HFFc6 (cell line): Measurements from ENCODE around the gene MMP20. TPM values are rescaled to one million over a fixed set of nuclear protein-coding genes. Genes with fewer than 3 reads are reported as not detected.

Experiments
- DNase-seq: peaks from one replicate; pipeline ENCODE4 v3.0.0-alpha.2; 2018
- H3K27ac Mint-ChIP-seq: 2 replicates; pipeline ENCODE4 v1.8.0; 2020; ENCODE audit warnings: mild to moderate bottlenecking, mixed read lengths
- H3K27me3 Mint-ChIP-seq: 2 replicates; pipeline ENCODE4 v1.8.0; 2021; ENCODE audit warnings: mild to moderate bottlenecking, moderate library complexity, mixed read lengths; ENCODE audit not compliant: insufficient read depth
- H3K36me3 Mint-ChIP-seq: 2 replicates; pipeline ENCODE4 v1.8.0; 2021; ENCODE audit warnings: low read depth, mixed read lengths
- H3K4me1 Mint-ChIP-seq: 2 replicates; pipeline ENCODE4 v1.8.0; 2020; ENCODE audit warnings: low read depth, mixed read lengths
- H3K4me3 Mint-ChIP-seq: 2 replicates; pipeline ENCODE4 v1.8.0; 2020; ENCODE audit warnings: mild to moderate bottlenecking, moderate library complexity, mixed read lengths
- H3K9me3 Mint-ChIP-seq: 2 replicates; pipeline ENCODE4 v1.8.0; 2020; ENCODE audit warnings: mild to moderate bottlenecking, mixed read lengths
- total RNA-seq, 6 experiments: library from RNA; stranded (reverse); fragmentation: NEBNext Ultra II Directional; extraction: Animal tissue kit (Norgen Biotek cat#: 25700); gene quantifications; 2 replicates in 1 of 6; 3 replicates in 5 of 6; pipeline ENCODE4 v1.2.3, GENCODE V29; 2021
- TF ChIP-seq, protein P1 (sequence below): fragments of 200-600 bp; sonication (generic); IDR thresholded peaks from 2 replicates; pipeline ENCODE4 v1.5.0; 2021; ENCODE audit warnings: antibody characterized with exemption, mild to moderate bottlenecking

Gene MMP20
- total RNA-seq, 6 experiments from 2014 or later, result not detected

DNA sequence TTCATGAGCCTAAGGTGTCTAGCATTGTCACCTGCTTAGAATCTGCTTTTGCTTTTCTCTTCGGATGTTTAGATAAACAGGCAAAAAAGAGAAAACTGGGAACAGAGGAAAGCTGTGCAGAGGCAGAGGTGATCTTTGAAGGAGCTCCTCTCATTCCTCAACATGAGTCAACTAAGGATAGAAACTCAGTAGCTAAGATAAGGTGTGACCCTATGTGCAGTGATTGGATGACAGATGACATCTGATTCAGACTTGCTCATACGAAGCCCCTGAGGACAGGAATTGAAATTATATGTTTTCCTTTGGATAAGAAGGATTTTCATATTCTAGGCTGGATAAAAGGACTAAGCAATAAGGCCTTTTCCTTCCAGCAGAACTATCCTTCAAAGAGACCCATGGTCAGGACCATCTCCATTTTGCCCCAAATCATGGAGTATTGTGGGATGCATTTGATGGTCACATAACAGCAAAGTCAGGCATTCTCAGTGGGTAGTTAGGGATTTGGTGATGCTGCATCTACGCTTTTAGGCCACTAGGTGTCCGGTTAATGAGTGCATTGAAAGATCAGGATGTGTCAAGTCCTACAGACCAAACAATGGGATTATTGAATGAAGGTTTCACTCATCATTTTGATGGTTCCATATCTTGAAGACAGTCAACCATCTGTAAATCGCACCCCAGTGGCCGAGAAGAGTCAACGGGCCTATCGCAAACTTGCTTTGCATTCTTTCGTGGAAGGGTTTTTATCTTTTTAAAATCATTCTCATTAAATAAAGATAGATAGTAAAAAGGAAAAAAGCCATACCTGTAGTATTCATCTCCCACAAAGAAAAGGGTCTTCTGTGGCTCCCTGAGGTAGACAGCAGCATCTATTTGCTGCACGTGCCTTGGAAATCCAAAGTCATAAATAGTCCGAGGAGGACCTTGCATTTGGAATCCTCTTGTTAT, 32.2 kb downstream of the MMP20 start:
- no peaks in the 10 kb centered on the region for H3K9me3 Mint-ChIP-seq
- no peak overlapping the region for H3K27ac Mint-ChIP-seq
- no peak overlapping the region for H3K4me3 Mint-ChIP-seq
- H3K36me3 Mint-ChIP-seq, result no peaks in the 10 kb centered on the region
- H3K27me3 Mint-ChIP-seq, result no peaks in the 10 kb centered on the region; the same call in none of the 2 replicates
- no peak for DNase-seq
- TF ChIP-seq, protein P1, sequence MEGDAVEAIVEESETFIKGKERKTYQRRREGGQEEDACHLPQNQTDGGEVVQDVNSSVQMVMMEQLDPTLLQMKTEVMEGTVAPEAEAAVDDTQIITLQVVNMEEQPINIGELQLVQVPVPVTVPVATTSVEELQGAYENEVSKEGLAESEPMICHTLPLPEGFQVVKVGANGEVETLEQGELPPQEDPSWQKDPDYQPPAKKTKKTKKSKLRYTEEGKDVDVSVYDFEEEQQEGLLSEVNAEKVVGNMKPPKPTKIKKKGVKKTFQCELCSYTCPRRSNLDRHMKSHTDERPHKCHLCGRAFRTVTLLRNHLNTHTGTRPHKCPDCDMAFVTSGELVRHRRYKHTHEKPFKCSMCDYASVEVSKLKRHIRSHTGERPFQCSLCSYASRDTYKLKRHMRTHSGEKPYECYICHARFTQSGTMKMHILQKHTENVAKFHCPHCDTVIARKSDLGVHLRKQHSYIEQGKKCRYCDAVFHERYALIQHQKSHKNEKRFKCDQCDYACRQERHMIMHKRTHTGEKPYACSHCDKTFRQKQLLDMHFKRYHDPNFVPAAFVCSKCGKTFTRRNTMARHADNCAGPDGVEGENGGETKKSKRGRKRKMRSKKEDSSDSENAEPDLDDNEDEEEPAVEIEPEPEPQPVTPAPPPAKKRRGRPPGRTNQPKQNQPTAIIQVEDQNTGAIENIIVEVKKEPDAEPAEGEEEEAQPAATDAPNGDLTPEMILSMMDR, result peak; percentile 80
- H3K4me1 Mint-ChIP-seq, result peaks cover 8% of the 10 kb centered on the region

- TF ChIP-seq, protein P1, result no peak
- H3K36me3 Mint-ChIP-seq, result no peaks in the 10 kb centered on the region
- H3K4me3 Mint-ChIP-seq, result no peak overlapping the region
- no peaks in the 10 kb centered on the region for H3K9me3 Mint-ChIP-seq
- H3K4me1 Mint-ChIP-seq, result peaks cover 8% of the 10 kb centered on the region
- peaks cover 1% of the 10 kb centered on the region for H3K27me3 Mint-ChIP-seq
- no peak for DNase-seq
- H3K27ac Mint-ChIP-seq, result no peak overlapping the region
These were observed 33.0 kb downstream of the MMP20 start for GRCh38 chr11:102592131-102592530.

- H3K9me3 Mint-ChIP-seq, result no peaks in the 10 kb centered on the region
- no peak overlapping the region for H3K27ac Mint-ChIP-seq
- H3K4me3 Mint-ChIP-seq, result no peak overlapping the region
- DNase-seq, result no peak
- no peaks in the 10 kb centered on the region for H3K36me3 Mint-ChIP-seq
- TF ChIP-seq, protein P1, result no peak
- peaks cover 1% of the 10 kb centered on the region for H3K27me3 Mint-ChIP-seq
- peaks cover 8% of the 10 kb centered on the region for H3K4me1 Mint-ChIP-seq
These were observed 33.9 kb downstream of the MMP20 start for GRCh38 chr11:102591160-102591718.

DNA sequence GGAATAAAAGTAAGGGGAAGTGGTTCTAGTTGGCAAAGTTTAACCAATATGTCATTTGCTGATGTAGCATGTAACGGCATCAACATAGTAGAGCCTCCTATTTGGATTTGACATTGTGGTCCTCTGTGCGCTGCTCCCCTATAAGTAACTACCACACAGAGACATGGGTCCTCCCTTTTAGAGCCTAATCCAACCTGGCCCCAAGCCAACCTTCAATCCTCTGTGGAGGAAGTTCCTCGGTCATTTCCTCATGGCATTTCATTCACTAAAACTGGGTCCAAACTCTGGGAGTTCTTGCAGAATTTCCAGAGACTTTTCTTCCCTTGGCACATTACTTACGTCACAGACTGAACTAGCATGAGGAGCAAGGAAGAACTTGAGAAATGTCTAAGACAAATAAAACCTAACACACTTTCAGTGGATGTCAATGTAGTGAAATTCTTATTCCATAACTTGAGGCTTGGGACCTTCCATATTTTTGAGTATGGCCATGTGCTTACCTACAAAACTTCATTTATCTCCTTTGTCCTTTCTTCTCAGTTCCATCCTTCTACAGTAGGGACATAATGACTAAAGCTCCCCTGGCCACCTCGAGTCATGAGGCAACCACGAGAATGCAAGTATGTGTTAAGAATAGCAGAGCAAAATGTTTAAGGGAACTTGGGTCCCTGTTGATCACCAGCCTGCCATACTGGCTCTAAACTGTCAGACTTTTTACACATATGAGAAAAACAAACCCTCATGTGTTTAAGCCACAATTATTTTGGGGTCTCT, 34.7 kb downstream of the MMP20 start:
- DNase-seq, result no peak
- Mint-ChIP-seq H3K36me3 (no peaks in the 10 kb centered on the region), H3K27me3 (peaks cover 2% of the 10 kb centered on the region), H3K9me3 (no peaks in the 10 kb centered on the region), H3K4me3 (no peak overlapping the region), H3K27ac (no peak overlapping the region), H3K4me1 (peaks cover 8% of the 10 kb centered on the region)
- TF ChIP-seq, protein P1, result no peak

DNA sequence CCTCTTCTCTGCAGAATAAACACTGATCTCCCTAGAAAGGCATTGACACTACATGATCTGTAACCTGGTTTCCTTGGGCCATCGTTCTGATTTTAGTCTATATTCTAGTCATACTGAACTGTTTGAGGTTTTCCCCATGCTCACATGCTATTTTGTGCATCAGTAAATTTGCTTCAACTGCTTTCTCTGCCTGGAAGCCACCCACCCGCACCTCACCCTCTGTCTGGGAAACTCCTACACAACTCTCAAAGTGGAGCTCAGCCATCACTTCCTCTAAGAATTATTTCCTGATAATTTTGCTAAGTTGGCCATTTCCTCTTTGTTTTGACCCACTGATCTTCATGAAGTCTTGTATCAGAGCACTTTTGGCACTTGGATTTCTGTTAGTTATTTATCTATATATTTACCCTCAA, 36.1 kb downstream of the MMP20 start:
- H3K9me3 Mint-ChIP-seq, result no peaks in the 10 kb centered on the region
- TF ChIP-seq, protein P1, result no peak
- no peak overlapping the region for H3K27ac Mint-ChIP-seq
- peaks cover 3% of the 10 kb centered on the region for H3K27me3 Mint-ChIP-seq
- H3K4me1 Mint-ChIP-seq, result peaks cover 8% of the 10 kb centered on the region
- no peak overlapping the region for H3K4me3 Mint-ChIP-seq
- DNase-seq, result no peak
- H3K36me3 Mint-ChIP-seq, result no peaks in the 10 kb centered on the region
